Stimulated activated CD4-positive, alpha-beta T cell treated with anti-CD3 and anti-CD28 coated beads, Interleukin-4, amount 100 ng/mL, for 4 hours (primary cell): ENCODE measurements around the gene CASTOR1.

ENCODE experiments used
- DNase-seq, 2 experiments: peaks; one replicate each; pipeline ENCODE4 v3.0.0-alpha.2; 2020

CASTOR1 gene

DNA sequence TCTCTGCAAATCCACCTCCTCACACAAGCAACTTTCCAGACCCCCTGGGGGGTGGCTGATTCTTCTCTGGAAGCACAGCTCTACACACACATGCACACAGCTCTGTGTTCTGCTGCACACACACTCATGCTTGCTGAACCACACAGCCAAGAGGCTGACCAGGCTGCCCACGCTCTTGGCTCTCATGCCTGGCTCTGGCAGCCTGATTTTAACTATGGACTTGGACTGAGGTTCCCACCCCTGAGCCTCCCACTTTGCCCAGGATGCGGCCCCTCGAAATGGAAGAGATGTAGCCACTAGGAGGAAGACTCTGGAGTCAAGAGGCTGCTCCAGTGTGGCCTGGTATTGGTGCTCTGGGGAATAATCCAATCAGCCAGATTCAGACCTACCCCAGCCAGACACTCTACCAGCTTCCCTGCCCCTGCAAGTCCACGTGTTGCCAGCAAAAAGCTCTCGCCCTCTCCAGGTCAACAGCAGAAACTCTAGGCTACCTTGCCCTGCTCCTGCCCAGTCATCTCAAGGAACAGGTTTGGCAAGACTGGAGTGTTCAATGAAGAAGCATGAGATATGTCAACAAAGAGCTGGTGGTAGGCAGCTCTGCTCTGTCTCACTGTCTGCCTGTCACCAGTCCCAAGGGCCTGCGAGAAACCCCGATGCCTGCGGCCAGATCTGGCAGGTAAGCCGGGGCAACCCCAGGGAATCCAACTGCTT, 8.8 kb upstream of the CASTOR1 start:
- no peak for DNase-seq

DNA sequence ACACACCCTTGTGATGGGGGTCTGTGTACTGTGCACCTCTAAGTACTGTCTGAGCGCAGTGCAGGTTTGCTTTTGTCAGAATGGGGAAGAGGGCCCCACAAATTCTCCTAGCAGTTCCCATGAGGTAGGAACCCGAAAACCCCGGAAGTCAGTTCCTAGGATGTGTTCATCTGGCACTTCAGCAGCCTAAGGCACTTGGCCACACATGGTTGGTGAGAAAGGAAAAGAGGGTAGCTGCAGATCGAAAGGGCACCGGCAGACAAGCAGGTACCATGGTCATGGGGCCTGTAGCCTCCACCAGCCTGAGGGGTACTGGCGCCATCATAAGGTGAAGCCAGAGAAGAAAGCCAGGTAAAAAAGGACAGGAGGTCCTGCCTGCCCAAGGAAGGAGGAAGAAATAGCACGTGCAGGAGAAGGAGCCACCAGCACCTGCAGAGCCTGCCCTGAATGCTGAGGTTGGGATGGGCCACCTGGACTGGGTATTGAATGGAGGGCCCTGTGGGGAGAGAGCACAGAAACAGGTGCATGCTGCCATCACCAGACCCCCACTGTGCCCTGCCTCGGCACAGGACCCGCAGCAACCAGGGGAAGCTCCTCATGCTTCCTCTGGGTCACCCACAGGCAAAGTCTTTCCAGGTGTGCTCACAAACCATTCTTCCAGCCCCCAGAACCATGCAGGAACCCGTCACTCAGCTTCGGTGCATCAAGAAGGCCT, 8.1 kb upstream of the CASTOR1 start:
- DNase-seq = no peak

DNA sequence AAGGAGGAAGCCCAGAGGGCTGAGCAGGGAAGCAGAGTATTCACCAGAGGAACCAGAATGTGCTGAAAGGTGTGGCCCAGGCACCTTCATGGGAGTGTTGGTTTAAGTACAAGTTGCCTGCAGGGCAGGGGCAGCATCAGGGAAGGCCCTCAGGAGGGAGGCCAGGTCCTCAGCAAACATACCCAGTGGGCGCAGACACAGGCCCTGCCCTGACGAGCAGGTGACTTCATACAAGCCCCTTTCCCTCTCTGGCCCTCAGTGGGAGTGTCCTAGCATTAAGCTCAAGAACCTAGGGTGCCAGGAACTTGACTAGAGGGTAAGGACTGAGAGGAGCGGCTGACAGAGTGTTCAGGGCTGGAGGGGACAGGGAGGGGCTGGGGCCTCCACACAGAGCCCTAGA, 7.5 kb upstream of the CASTOR1 start:
- DNase-seq = no peak

DNA sequence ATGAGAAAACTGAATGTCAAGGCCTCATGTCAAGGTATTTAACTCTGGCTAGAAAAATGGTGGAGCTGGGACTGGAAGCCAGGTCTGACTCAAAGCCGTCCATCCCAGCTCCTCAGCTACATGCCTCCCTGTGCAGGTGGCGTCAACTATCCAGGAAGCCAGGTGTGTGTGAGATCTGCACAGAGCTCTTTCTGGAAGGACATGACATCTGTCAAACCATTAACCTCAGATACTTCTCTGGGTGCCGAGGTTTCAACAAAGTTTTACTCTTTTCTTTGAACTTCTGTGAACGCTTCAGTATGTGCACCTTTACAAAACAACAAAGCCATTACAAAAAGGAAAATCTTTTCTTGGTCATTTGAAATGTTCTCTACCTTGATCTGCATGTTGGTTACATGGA, 7.0 kb upstream of the CASTOR1 start:
- DNase-seq = no peak

DNA sequence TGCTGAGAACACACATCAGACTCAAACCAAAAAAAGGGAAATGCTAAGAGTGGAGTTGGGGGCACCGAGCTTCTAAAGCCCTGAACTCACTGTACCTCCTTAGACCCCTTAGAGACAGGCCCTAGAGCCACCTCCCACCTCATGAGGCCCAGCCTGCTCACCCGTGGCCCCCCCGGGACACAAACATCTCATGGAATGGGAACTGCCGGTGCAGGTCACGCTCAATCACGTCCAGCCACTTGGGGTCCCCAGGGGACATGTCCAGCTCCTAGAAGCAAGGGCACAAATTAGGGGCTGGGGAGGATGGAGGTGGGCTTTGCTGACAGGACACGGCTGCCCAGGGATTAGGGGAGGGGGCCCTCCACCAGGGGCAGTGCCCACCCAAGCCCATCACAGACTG, 6.3 kb upstream of the CASTOR1 start:
- DNase-seq = no peak

DNA sequence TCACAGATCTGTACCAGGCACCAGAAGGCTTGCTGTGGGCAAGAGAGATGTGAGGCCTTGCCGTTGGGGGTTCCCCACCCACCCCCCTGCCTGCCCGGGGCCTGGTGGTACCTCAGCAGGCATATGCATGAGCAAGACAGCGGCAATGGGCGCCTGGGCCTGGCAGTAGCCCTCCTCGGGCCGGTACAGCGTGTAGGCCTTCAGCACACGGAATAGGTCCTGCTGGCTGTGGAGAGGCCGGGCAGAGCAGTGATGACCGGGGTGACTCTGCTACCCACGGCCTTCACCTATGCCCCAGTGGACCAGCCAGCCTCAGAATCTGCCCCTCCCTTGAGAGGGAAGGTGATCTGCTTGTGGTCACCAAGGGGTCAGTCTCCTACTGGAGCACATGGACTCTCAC, 5.5 kb upstream of the CASTOR1 start:
- DNase-seq = no peak

DNA sequence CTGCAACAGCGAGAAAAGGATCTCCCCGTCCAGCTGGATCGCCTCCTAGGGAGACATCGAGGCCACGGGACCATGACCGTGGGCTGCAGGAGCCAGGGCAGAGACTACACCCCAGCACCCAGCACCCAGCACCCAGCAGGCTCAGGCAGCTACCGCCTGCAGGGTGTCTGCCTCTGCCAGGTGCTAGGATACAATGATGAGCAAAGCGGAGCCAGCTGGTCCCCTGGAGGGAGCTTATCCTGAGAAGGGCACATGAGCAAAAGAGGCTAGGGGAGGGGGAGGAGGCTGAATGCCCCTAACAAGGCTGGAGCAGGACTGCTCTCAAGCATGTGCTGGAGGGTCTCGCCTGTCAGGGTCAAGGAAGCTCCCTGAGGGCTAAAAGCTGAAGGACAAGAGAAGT, 4.8 kb upstream of the CASTOR1 start:
- DNase-seq = no peak

DNA sequence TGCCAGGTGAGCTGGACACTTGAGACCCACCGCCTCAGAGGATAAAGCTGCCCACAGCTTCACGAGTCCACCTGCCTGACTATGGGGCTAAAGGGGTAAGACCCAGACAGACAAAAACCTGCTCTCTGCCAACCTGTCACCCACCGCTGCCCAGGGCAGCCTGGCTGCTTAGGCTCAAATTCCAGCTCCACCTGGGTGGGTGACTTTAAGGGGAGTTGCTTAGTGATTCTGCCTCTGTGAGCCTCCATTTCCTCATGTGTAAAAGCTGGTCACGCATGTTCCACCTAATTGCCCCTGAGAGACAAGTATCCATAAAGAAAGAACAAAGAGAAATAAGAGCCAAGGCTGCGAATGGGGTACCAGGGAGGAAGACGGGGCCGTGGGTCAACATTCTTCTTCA, 3.7 kb upstream of the CASTOR1 start:
- DNase-seq = no peak

DNA sequence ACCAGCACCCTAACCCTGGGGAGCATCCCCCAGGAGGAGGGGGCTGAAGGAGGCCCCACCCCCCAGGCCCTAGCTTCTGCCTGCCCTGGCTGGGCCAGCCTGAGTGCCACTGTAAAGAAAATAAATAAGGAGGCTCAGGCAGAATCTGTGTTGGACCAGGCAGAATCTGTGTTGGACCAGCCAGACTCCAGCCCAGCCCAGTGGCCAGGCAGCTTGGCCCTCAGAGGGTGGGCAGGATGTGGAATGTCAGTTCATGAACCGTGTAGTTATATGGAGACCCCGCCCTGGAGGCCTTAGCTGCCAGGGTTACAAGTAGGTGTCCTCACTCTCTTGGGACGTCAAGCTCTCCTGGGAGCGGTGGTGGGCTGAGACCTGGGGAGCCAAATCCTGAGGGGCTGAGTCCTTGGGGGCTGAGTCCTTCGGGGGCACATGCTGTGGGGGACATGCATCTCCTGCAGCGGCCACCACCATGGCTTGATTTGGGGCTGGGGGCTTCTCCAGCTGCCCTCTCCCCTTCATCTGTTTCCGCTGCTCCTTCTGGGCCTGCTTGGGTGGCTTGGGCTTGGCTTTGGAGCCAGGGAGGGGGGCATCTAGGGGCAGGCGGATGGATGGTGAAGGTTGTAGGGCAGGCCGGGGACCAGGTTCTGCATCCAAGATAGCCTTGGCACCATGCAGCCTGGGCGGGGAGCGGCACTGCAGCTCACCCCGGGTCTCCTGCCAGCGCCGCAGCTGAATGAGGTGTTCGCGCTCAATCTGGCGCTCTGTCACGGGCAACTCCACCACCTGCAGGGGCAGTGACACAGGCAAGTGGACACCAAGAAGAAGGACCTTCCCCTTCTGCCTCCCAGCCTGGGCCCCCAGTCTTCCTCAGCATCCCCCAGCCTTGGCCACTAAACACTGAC, 3.0 kb upstream of the CASTOR1 start:
- DNase-seq = no peak

DNA sequence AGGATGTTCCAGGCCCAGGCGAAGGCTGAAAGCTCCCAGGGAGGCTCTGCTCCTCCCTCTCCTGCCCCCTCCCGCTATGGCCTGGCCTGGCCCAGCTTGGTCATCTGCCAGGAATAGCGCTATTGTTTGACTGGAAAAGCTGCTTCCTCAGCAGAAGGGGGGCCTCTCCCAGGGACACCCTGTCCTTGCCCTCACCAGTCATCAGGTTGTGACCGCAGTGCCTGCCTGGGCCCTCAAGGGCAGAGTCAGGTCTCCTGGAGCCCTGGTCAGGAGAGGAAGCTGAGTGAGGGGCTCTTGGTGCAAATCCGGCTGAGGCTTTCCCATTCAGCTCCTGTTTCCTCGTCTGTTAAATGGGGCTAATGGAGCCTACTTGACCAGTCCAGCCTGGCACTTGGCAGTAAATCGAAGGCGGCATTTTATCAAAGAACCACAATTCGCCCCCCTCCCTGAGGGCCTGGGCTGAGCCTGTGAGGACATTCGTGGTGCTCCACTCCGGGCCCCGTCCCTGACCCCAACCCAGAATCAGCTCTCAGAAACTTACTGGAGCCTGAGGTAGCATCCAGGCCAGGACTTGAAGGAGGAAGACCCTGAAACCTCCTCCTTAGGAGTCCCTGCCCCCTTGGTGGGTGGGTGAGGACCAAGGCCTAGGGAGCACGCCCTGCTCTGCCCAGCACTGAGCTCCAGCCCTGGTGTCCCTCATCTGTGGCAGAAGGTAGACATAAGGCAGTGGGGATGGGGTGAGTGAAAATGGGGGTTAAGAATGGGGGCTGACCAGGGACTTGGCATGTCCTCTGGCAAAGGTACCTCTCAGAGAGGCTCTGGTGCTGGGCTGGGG, 2.0 kb upstream of the CASTOR1 start:
- no peak for DNase-seq

DNA sequence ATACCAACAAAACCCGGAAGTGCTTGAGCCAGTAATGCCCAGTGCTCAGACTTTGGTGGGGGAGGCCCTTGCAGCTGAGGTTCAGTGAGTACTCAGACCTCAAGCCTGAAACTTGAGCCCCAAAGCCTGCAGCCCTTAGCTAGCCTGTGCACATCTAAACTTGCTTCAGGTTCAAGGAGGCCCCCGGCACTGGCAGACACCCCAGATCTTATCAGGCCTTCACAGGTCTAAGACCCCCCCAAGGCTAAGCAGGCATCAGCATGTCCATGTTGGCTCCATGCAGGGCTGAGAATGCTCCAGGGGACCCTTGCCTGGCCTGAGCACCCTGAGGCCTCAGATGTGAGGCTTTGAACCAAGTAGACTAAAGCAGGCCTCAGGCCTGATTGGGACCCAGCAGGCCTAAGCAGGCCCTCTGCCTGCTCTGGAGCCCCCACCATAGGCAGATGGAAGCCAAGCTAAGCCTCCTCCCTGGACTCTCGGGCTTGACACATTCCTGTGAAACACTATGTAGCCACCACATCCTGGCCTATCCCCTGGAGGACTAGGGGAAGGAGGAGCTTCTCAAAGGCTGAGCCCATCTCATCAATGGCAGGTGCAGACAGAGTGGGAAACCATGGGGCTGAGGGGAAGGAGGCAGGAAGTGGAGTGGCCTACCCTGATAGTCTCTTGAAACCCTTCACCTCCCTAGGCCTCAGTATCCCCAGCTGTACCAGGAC, 1.2 kb upstream of the CASTOR1 start:
- DNase-seq = no peak

DNA sequence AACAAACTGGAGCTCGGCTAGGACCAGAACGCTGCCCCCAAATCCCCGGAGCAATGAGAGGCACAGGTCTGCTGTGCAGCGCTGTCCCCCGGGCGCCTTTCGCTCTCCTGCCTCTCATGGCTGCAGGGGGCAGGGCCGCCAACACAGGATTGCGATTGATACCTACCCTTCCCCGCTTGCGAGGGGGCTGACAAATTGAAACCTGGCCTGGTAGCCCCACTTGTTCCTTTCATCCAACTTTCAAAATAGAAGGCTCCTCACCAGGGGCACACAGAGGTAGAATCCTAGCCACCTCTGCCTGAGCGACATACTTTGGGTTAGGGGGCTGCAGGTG, 642 bp upstream of the CASTOR1 start:
- DNase-seq = no peak

DNA sequence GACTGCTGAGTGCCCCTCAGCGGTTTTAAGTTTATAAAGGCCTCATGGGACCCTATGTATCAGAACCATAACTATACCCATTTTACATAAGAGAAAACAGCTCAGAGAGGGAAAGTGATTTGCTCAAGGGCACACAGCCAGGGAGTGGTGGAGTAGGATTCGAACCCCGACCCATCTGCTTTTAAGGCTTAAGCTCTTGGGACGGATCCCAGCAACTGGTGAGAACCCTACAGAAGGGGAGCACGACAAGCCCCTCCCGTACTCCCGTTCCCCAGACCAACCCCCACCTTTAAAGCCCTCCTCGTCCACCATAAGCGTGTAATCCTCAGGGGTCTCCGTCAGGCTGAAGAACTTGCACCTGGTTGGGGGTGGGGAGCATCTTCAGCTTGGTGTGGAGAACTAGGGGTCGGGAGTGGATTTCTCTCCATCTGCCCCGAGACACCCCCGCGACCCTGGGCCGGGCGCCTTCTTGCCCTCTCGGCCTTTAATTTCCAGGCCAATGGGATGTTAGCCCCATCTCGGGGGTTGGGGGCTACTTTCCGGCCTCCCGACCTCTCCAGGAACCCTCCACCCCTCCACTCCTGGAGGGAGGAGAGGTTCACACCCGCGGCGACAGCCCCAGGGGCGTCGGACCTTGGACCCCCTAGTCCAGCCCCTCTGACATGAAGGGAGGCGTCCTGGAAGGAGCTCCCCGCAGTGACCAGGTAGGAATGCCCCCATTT, 725 bp downstream of the CASTOR1 start:
- DNase-seq = no peak

DNA sequence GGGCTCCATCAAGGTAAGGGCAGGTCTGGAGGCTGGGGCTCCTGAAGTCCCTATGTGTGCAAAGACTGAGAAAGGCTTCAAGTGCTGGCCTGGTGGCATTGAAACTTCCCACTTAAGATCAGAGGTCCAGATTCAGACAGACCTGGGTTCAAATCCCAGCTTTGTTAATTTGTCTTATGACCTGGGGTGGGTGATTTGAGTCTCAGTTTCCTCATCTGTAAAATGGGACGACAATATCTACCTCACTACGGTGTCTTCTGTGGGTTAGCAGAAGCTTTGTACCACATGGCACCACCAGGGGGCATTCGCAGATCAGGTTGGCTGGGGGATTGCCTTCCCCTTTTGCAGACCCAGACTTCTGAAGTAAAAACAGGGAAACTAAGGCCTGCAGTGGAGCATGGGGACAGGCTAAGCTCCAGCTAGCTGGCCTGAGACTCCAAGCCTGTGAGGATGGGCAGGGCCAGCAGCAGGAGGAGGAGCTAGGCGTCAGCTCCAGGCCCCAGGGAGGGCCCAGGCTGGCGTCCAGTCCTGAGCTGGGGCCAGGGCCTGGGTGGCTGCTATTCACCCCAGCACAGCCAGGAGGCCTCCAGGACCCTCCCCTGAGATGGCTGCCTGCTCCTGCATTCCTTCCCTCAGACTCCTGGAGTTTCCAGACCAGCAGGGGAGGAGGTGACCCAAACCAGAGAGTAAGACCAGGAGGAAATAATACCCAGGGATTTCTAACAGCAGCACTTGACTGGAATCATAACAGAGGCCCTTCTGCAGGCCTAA, 1.5 kb downstream of the CASTOR1 start:
- peak; percentile 84 to 86 for DNase-seq

DNA sequence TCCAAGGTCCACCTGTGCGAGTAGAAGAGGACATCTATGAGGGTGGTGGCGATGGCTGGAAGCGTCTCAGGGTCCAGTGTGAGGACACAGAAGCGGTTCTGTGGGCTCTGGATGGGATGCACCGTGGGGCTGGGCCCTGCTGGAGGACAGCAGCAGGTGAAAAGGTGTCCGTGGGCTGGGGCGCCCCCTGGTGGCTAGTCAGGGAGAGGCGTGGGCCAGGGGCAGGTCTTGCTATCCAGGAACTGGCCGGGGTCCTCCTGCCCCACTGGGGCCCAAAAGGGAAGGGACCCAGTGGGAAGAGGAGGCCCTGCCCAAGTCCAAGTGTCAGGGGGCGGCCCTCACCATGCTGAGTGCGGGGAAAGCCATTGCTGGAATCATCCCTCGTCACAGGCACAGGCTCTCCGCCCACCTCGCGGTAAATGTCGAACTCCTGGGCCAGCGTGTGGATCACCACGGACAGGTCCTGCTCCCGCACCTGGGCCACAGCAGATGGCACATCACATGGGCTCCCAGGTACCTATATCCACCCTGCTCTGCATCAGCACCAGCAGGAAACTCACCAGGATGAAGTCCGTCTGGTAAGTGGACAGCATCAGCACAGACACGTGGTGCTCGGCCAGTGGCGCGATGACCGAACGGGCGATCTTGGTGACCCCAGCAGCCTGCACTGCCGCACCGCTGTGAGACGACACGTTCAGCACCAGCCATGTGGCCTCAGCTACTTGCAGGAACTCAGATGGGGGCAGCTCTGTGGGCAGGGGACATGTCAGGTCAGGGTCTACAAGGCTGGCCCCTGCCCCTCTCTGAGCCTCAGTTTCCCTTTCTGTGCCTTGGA, 2.3 kb downstream of the CASTOR1 start:
- peak; percentile 77 to 89 for DNase-seq

DNA sequence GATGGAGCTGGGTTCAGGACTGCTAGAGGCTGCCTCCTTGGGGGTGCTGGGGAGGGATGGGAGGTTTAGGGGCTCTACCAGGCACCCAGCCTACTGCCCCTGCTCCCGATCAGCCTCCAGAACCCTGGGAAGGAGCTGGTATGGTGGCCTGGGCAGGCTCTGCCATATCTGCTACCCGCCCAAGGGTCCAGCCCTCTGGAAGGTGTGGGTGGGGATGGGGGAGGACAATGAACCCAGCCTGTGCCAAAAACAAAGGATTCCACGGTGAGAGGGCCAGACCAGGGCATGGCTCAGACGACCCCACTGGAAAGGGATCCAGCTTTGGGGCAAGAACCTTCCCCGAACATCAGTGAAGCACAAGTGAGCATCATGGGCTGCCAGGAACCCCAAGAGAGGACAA, 3.0 kb downstream of the CASTOR1 start:
- no peak for DNase-seq

DNA sequence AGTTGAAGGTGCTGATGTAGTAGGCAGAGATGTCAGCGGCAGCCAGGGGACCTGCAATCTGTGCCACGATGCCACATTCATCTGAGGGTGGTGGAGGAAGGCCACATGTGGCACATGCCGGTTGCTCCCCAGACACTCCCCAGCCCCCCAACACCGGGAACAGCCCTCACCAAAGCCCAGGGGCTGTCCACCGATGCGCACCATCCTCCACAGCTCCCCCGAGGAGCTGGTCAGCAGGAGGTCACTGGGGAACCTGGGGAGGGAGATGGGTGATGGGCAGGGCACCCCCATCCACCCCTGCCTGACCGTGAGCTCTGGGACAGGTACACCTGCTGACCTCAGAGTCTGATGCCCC, 3.5 kb downstream of the CASTOR1 start:
- no peak for DNase-seq

DNA sequence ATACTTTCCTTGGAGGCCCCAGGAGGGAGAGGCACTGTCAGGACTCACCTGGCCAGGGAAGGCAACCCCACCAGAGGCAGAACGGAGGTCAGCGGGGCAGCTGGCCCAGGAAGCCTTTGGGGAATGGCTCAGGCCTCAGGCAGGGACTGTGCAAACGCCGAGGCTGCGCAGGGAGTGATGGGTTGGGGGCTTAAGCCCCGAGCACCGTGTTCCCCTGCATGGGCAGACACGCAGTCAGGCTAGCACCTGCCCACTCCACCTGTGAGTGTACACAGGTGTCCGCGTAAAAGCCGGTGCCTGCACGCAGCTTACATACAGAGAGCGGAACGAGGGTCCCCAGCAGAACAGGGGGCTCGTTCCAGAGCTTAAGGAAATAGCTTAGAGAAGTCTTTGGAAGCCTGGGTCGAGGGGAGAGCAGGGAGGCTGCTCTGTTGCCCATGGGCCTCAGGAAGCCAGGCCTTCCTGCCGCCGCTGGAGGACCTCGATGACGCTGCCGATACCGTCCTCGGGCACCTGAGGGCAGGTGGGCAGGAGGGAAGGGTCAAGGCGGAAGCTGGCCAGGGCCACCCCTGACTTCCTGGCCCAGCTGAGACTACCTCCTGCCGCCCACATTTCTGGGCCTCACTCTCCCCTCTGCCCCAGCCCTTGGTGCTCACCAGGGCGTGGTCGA, 4.0 kb downstream of the CASTOR1 start:
- no peak for DNase-seq

DNA sequence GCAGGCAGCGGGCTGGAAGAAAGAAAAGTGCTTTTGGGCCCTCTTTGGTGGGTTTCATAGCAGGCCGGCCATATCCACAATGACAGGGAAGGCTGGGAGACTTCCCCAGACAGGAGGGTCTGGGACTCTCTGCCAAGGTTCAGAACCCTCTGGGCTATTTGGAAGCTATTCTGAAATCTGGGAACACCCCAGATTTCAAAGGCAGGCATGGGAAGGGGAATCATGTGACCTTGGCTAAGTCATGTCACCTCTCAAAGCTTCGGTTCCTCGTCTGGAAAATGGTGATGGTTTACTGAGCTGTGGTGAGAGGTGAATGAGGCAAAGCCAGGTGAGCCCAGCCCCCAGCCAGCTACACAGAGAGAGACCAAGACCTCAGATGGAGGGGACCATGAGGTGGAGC, 4.6 kb downstream of the CASTOR1 start:
- DNase-seq = no peak
